Neuronal stem cell (in vitro differentiated cells): ENCODE data around the gene KHDC4.

ENCODE experiments used
- DNase-seq: peaks from one replicate; pipeline ENCODE4 v3.0.0-alpha.2; 2013; ENCODE audit warnings: low spot score
- H2AFZ ChIP-seq: one replicate; pipeline ENCODE4 v1.6.1; 2013; ENCODE audit warnings: mild to moderate bottlenecking, low read length, inconsistent platforms
- H2AK5ac ChIP-seq: 2 replicates; pipeline ENCODE4 v1.6.1; 2013; ENCODE audit warnings: low read depth, mild to moderate bottlenecking, inconsistent platforms, low read length, moderate library complexity, mixed read lengths
- H2BK120ac ChIP-seq: 2 replicates; pipeline ENCODE4 v1.6.1; 2013; ENCODE audit warnings: low read depth, mild to moderate bottlenecking, inconsistent platforms, low read length, moderate library complexity, mixed read lengths
- H2BK12ac ChIP-seq: one replicate; pipeline ENCODE4 v1.6.1; 2013; ENCODE audit warnings: low read length, inconsistent platforms
- H2BK15ac ChIP-seq: 2 replicates; pipeline ENCODE4 v1.6.1; 2013; ENCODE audit warnings: mild to moderate bottlenecking, low read length, inconsistent platforms, mixed read lengths
- H2BK5ac ChIP-seq: one replicate; pipeline ENCODE4 v1.6.1; 2013; ENCODE audit warnings: inconsistent platforms, mild to moderate bottlenecking, low read length, moderate library complexity
- H3K14ac ChIP-seq: one replicate; pipeline ENCODE4 v1.6.1; 2013; ENCODE audit warnings: low read length, inconsistent platforms
- H3K18ac ChIP-seq: 2 replicates; pipeline ENCODE4 v1.6.1; 2013; ENCODE audit warnings: low read length, inconsistent platforms
- H3K23ac ChIP-seq: 2 replicates; pipeline ENCODE4 v1.6.1; 2013; ENCODE audit warnings: low read depth, mild to moderate bottlenecking, mixed read lengths, low read length, inconsistent platforms; ENCODE audit not compliant: poor library complexity
- H3K27ac ChIP-seq: replicated peaks from 3 replicates; pipeline ENCODE4 v1.5.1; 2013; ENCODE audit warnings: low read length, inconsistent platforms
- H3K27me3 ChIP-seq, 3 experiments: 2 replicates each; pipeline ENCODE4 v1.6.1; 2013; ENCODE audit warnings: low read length in 3 of 3, mild to moderate bottlenecking in 2 of 3, inconsistent platforms in 1 of 3, low read depth in 1 of 3, mixed read lengths in 1 of 3, moderate library complexity in 1 of 3; ENCODE audit not compliant: control insufficient read depth in 3 of 3, insufficient read depth in 3 of 3
- H3K36me3 ChIP-seq, 2 donors: replicated peaks in 1 of 2; 2 replicates each; pipeline ENCODE4 v1.6.1; 2013; ENCODE audit warnings: low read length in 2 of 2; ENCODE audit not compliant: control insufficient read depth in 2 of 2, insufficient read depth in 2 of 2
- H3K4ac ChIP-seq: 2 replicates; pipeline ENCODE4 v1.6.1; 2013; ENCODE audit warnings: inconsistent platforms, mild to moderate bottlenecking, low read length, moderate library complexity
- H3K4me1 ChIP-seq, 2 donors: 1 replicate in 1 of 2; 2 replicates in 1 of 2; pipeline ENCODE4 v1.6.1; 2013; ENCODE audit warnings: low read length in 2 of 2, low read depth in 1 of 2; ENCODE audit not compliant: control insufficient read depth in 2 of 2, insufficient read depth in 1 of 2
- H3K4me2 ChIP-seq: one replicate; pipeline ENCODE4 v1.6.1; 2013; ENCODE audit warnings: mild to moderate bottlenecking, low read length, inconsistent platforms; ENCODE audit not compliant: insufficient read depth, poor library complexity, severe bottlenecking
- H3K4me3 ChIP-seq, 2 donors: 2 replicates each; pipeline ENCODE4 v1.5.1; 2013; ENCODE audit warnings: low read length in 2 of 2, mild to moderate bottlenecking in 2 of 2, inconsistent platforms in 1 of 2, moderate library complexity in 1 of 2
- H3K79me1 ChIP-seq: one replicate; pipeline ENCODE4 v1.6.1; 2013; ENCODE audit warnings: low read depth, mild to moderate bottlenecking, inconsistent platforms, low read length, moderate library complexity
- H3K9ac ChIP-seq: one replicate; pipeline ENCODE4 v1.6.1; 2013; ENCODE audit warnings: mild to moderate bottlenecking, low read depth, low read length, inconsistent platforms; ENCODE audit not compliant: poor library complexity
- H3K9me3 ChIP-seq, 2 donors: replicated peaks in 1 of 2; 2 replicates each; pipeline versions ENCODE3 to v1.6.1; 2013; ENCODE audit warnings: low read length in 2 of 2, mild to moderate bottlenecking in 2 of 2, inconsistent platforms in 1 of 2, low read depth in 1 of 2, mixed read lengths in 1 of 2, moderate library complexity in 1 of 2; ENCODE audit not compliant: control insufficient read depth in 2 of 2, insufficient read depth in 1 of 2
- H4K8ac ChIP-seq: one replicate; pipeline ENCODE4 v1.6.1; 2013; ENCODE audit warnings: low read depth, mild to moderate bottlenecking, inconsistent platforms, low read length, moderate library complexity
- H4K91ac ChIP-seq: one replicate; pipeline ENCODE4 v1.6.1; 2013; ENCODE audit warnings: low read length, low read depth, mild to moderate bottlenecking, inconsistent platforms; ENCODE audit not compliant: poor library complexity
- WGBS, 2 donors: extraction: QIAGEN DNeasy Blood & Tissue Kit; methylation state at CpG; one replicate each; pipeline ENCODE4 v1.1.7; 2013; ENCODE audit warnings: missing lambda C conversion rate in 2 of 2, mixed read lengths in 1 of 2; ENCODE audit not compliant: insufficient read length in 2 of 2, insufficient replicate concordance in 1 of 2; ENCODE audit errors: extremely low coverage in 2 of 2; 5-methylcytosine and 5-hydroxymethylcytosine counted together

Gene KHDC4

DNA sequence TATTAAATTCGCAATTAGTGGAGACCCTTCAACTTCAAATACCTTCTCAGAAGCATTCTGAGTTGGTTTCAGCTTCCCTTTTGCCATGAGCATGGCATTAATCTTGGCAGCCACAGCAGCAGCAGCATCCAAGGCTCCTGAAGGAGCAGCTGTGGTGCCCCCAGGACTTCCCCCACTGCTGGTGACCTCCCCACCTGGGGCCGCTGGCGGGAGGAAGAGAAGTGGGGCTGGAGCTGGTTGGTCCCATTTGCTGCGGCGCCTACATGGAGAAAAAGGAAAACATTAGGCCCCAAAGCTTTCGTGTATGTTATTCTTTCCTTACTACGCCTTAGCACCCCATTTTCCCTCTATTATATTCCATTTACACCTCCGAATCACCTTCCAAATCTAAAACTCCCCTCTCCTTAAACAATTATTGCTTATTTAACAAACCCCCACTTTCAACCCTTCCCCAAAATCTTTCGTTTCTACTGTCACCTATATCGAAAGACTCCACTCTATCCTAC, 569 bp downstream of the KHDC4 start:
- Histone ChIP-seq H2BK15ac (no peak overlapping the region), H4K8ac (no peak overlapping the region), H2AK5ac (peak overlapping the region; percentile 30), H3K9ac (peak overlapping the region; percentile 96), H3K14ac (no peak overlapping the region), H3K4me3 (peak overlapping the region; percentile 94 to 96), H4K91ac (no peak overlapping the region), H3K4me1 (peaks cover 4 to 13% of the 10 kb centered on the region in 2 donors), H2AFZ (peak overlapping the region; percentile 76), H3K27me3 (no peaks in the 10 kb centered on the region), H3K18ac (peak overlapping the region; percentile 95), H3K4me2 (peak overlapping the region; percentile 90), H3K79me1 (no peaks in the 10 kb centered on the region), H3K4ac (no peak overlapping the region), H2BK12ac (no peak overlapping the region), H3K23ac (no peak overlapping the region), H2BK5ac (no peak overlapping the region), H2BK120ac (no peak overlapping the region), H3K27ac (peak overlapping the region; percentile 52), H3K9me3 (no peaks in the 10 kb centered on the region), H3K36me3 (peaks cover 15 to 51% of the 10 kb centered on the region in 2 donors)
- no peak for DNase-seq
- 100% methylated on average over 2 to 3 of the region's 10 CpGs for WGBS, 2 donors

DNA sequence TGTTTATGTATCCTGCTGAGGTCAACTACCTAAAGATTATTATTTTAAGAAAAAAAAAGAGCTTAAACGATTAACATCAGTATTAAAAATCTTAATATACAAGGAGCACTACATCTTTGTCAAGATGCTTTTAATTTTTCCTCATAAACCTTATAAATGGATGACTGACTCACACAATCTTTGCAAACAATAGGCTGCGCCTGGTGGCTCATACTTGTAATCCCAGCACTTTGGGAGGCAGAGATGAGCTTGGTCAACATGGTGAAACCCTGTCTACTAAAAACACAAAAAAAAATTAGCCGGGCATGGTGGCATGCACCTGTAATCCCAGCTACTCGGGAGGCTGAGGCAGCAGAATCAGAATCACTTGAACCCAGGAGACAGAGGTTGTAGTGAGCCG, 1.7 kb downstream of the KHDC4 start:
- no peaks in the 10 kb centered on the region for H3K9me3 ChIP-seq
- no peak overlapping the region for H3K9ac ChIP-seq
- no peaks in the 10 kb centered on the region for H3K79me1 ChIP-seq
- no peak overlapping the region for H3K4me3 ChIP-seq
- no peak overlapping the region for H2BK120ac ChIP-seq
- no peak overlapping the region for H3K4me2 ChIP-seq
- peaks cover 4 to 13% of the 10 kb centered on the region in 2 donors for H3K4me1 ChIP-seq
- H2AK5ac ChIP-seq: no peak overlapping the region
- no peak overlapping the region for H3K18ac ChIP-seq
- H3K23ac ChIP-seq: no peak overlapping the region
- H4K91ac ChIP-seq: no peak overlapping the region
- no CpG with 5 or more reads among the region's 5 CpGs for WGBS, 2 donors
- no peak overlapping the region for H2BK15ac ChIP-seq
- no peaks in the 10 kb centered on the region for H3K27me3 ChIP-seq
- H3K14ac ChIP-seq: no peak overlapping the region
- H3K27ac ChIP-seq: no peak overlapping the region
- no peak overlapping the region for H2BK12ac ChIP-seq
- H2AFZ ChIP-seq: no peak overlapping the region
- H2BK5ac ChIP-seq: no peak overlapping the region
- no peak overlapping the region for H3K4ac ChIP-seq
- DNase-seq: no peak
- H3K36me3 ChIP-seq: peaks cover 16 to 62% of the 10 kb centered on the region in 2 donors
- no peak overlapping the region for H4K8ac ChIP-seq

GRCh38 chr1:155932081-155932480, 2.1 kb downstream of the KHDC4 start:
- no peaks in the 10 kb centered on the region for H3K27me3 ChIP-seq
- H3K9ac ChIP-seq: no peak overlapping the region
- H2BK12ac ChIP-seq: no peak overlapping the region
- H3K4me2 ChIP-seq: no peak overlapping the region
- no peak for DNase-seq
- no peaks in the 10 kb centered on the region for H3K9me3 ChIP-seq
- H2BK5ac ChIP-seq: no peak overlapping the region
- H3K79me1 ChIP-seq: no peaks in the 10 kb centered on the region
- peaks cover 4 to 13% of the 10 kb centered on the region in 2 donors for H3K4me1 ChIP-seq
- no CpG with 5 or more reads among the region's 1 CpG for WGBS, 2 donors
- H3K14ac ChIP-seq: no peak overlapping the region
- no peak overlapping the region for H2BK15ac ChIP-seq
- H3K36me3 ChIP-seq: peaks cover 18 to 66% of the 10 kb centered on the region in 2 donors
- no peak overlapping the region for H3K4ac ChIP-seq
- no peak overlapping the region for H3K23ac ChIP-seq
- H4K91ac ChIP-seq: no peak overlapping the region
- no peak overlapping the region for H3K4me3 ChIP-seq
- H3K18ac ChIP-seq: no peak overlapping the region
- H4K8ac ChIP-seq: no peak overlapping the region
- H2BK120ac ChIP-seq: no peak overlapping the region
- H3K27ac ChIP-seq: no peak overlapping the region
- no peak overlapping the region for H2AK5ac ChIP-seq
- H2AFZ ChIP-seq: no peak overlapping the region

DNA sequence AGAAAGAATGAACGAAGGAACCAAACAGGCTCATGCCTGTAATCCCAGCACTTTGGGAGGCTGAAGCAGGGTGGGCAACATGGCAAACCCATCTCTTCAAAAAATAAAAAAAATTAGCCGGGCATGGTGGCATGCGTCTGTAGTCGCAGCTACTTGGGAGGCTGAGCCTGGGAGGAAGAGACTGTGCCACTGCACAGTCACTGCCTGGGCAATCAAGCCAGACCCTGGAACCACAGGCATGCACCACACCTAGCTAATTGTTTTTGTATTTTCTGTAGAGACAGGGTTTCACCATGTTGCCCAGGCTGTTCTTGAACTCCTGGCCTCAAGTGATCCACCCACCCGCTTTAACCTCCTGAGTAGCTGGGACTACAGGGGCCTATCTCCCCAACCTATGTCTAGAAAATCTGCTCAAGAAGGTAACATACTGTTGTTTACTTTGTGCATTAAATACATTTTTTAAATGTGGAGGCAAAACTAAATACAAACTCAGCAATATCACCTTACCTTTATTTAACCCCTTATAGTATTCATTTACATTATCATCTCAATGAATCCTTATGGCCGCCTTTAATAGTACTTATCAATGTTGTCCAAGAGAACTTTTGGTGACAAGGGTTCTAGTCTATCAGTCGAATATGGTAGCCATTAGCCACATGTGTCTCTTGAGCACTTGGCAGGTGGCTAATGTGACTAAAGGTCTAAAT, 2.7 kb downstream of the KHDC4 start:
- WGBS, 2 donors: no CpG with 5 or more reads among the region's 7 CpGs
- H2BK120ac ChIP-seq: no peak overlapping the region
- H3K4me3 ChIP-seq: no peak overlapping the region

More for the DNA sequence above, 2.7 kb downstream of the KHDC4 start:
- H2BK15ac ChIP-seq: no peak overlapping the region
- peaks cover 4 to 13% of the 10 kb centered on the region in 2 donors for H3K4me1 ChIP-seq
- no peak overlapping the region for H3K4ac ChIP-seq
- H2AK5ac ChIP-seq: no peak overlapping the region
- H2BK5ac ChIP-seq: no peak overlapping the region
- H3K27me3 ChIP-seq: no peaks in the 10 kb centered on the region
- no peak overlapping the region for H3K9ac ChIP-seq
- H4K91ac ChIP-seq: no peak overlapping the region
- H4K8ac ChIP-seq: no peak overlapping the region
- no peak overlapping the region for H3K27ac ChIP-seq
- no peaks in the 10 kb centered on the region for H3K79me1 ChIP-seq
- H3K4me2 ChIP-seq: no peak overlapping the region
- no peak overlapping the region for H3K23ac ChIP-seq
- no peak overlapping the region for H2BK12ac ChIP-seq
- H3K9me3 ChIP-seq: no peaks in the 10 kb centered on the region
- peaks cover 23 to 72% of the 10 kb centered on the region in 2 donors for H3K36me3 ChIP-seq
- no peak overlapping the region for H3K18ac ChIP-seq
- no peak overlapping the region for H3K14ac ChIP-seq
- DNase-seq: no peak
- H2AFZ ChIP-seq: no peak overlapping the region
